ENCODE data around the gene PM20D2. TPM values are rescaled to one million over a fixed set of nuclear protein-coding genes. Genes with fewer than 3 reads are reported as not detected.

The PM20D2 gene
- polyA plus RNA-seq, 3 donors = 1.2 to 2.1 (median 1.4) TPM

GRCh38 chr6:89162047-89162371 is 16.2 kb downstream of the PM20D2 start:
- Histone ChIP-seq H3K4me1 (ENCODE audit: control insufficient read depth in 1 of 2, insufficient read depth in 2 of 2, low read length in 2 of 2) (no peaks in the 10 kb centered on the region), H3K4me3 (replicated peaks in 1 of 3; ENCODE audit: low read depth in 2 of 3, low read length in 3 of 3) (no peak overlapping the region), H3K27ac (ENCODE audit: low read depth in 1 of 2, low read length in 2 of 2) (no peak overlapping the region), H3K9me3 (replicated peaks in 1 of 2; ENCODE audit: control insufficient read depth in 1 of 2, insufficient read depth in 1 of 2, low read length in 2 of 2) (no peaks in the 10 kb centered on the region), H3K4me2 (replicated peaks; ENCODE audit: extremely low read depth, low read length, poor library complexity, severe bottlenecking) (no peak overlapping the region), H4K20me1 (ENCODE audit: insufficient read depth, low read length) (no peaks in the 10 kb centered on the region), H3K36me3 (replicated peaks in 1 of 2; ENCODE audit: control insufficient read depth in 1 of 2, insufficient read depth in 2 of 2, low read length in 2 of 2) (peaks cover 15 to 42% of the 10 kb centered on the region in 2 donors), H3K79me2 (ENCODE audit: insufficient read depth, low read length) (no peaks in the 10 kb centered on the region), H2AFZ (ENCODE audit: insufficient read depth, low read depth, low read length, poor library complexity, severe bottlenecking) (no peak overlapping the region), H3K9ac (ENCODE audit: insufficient read depth, low read length, poor library complexity, severe bottlenecking) (no peak overlapping the region), H3K27me3 (ENCODE audit: control insufficient read depth in 2 of 2, insufficient read depth in 2 of 2, low read length in 2 of 2) (no peaks in the 10 kb centered on the region)
- WGBS (ENCODE audit: insufficient coverage) = 100% methylated on average over 1 of the region's 4 CpGs
- intact Hi-C loops (cut with micrococcal nuclease) = no loop called here
- H3K27me3 Mint-ChIP-seq (ENCODE audit: low read depth in 3 of 3) = no peaks in the 10 kb centered on the region
- H3K27ac Mint-ChIP-seq = no peak overlapping the region
- peaks cover 0 to under 1% (median 0%) of the 10 kb centered on the region in 7 donors for H3K9me3 Mint-ChIP-seq
- no peak for DNase-seq
- peaks cover 40 to 41% of the 10 kb centered on the region in 2 donors for H3K36me3 Mint-ChIP-seq
- no peaks in the 10 kb centered on the region for H3K4me1 Mint-ChIP-seq
- no peak for TF ChIP-seq CTCF (IDR thresholded peaks at IDR 0.05)
- H3K4me3 Mint-ChIP-seq = no peak overlapping the region

GRCh38 chr6:89172131-89172530 is 26.3 kb downstream of the PM20D2 start:
- Histone ChIP-seq H3K27ac (ENCODE audit: low read depth in 1 of 2, low read length in 2 of 2) (no peak overlapping the region), H3K79me2 (ENCODE audit: insufficient read depth, low read length) (no peaks in the 10 kb centered on the region), H3K9me3 (replicated peaks in 1 of 2; ENCODE audit: control insufficient read depth in 1 of 2, insufficient read depth in 1 of 2, low read length in 2 of 2) (no peaks in the 10 kb centered on the region), H3K4me3 (replicated peaks in 1 of 3; ENCODE audit: low read depth in 2 of 3, low read length in 3 of 3) (no peak overlapping the region), H3K27me3 (ENCODE audit: control insufficient read depth in 2 of 2, insufficient read depth in 2 of 2, low read length in 2 of 2) (no peaks in the 10 kb centered on the region), H3K9ac (ENCODE audit: insufficient read depth, low read length, poor library complexity, severe bottlenecking) (no peak overlapping the region), H2AFZ (ENCODE audit: insufficient read depth, low read depth, low read length, poor library complexity, severe bottlenecking) (no peak overlapping the region), H4K20me1 (ENCODE audit: insufficient read depth, low read length) (no peaks in the 10 kb centered on the region), H3K4me2 (replicated peaks; ENCODE audit: extremely low read depth, low read length, poor library complexity, severe bottlenecking) (no peak overlapping the region), H3K4me1 (ENCODE audit: control insufficient read depth in 1 of 2, insufficient read depth in 2 of 2, low read length in 2 of 2) (no peaks in the 10 kb centered on the region), H3K36me3 (replicated peaks in 1 of 2; ENCODE audit: control insufficient read depth in 1 of 2, insufficient read depth in 2 of 2, low read length in 2 of 2) (no peaks in the 10 kb centered on the region)
- Mint-ChIP-seq H3K27ac (no peak overlapping the region), H3K36me3 (no peaks in the 10 kb centered on the region), H3K27me3 (ENCODE audit: low read depth in 3 of 3) (no peaks in the 10 kb centered on the region), H3K4me1 (peaks cover 4% of the 10 kb centered on the region), H3K9me3 (peaks cover 0 to 2% (median 0%) of the 10 kb centered on the region in 7 donors), H3K4me3 (no peak overlapping the region)
- no peak for TF ChIP-seq CTCF (IDR thresholded peaks at IDR 0.05)
- intact Hi-C loops (cut with micrococcal nuclease) = no loop called here
- no peak for DNase-seq
- 80% methylated on average over 1 of the region's 6 CpGs for WGBS (ENCODE audit: insufficient coverage)

Data from CD14-positive monocyte (primary cell).